GOT3 (cell line): ENCODE data around the gene POLR1E.
"Not testable (repeated sequence)": the region's sequence is repeated elsewhere in the genome, so short reads cannot be mapped to it uniquely, and the experiment has no call there.

Experiments used
- DNase-seq: peaks from one replicate; lab custom pipeline; 2025; ENCODE audit warnings: mixed read lengths; lab: John Stamatoyannopoulos, UW

Gene POLR1E

DNA sequence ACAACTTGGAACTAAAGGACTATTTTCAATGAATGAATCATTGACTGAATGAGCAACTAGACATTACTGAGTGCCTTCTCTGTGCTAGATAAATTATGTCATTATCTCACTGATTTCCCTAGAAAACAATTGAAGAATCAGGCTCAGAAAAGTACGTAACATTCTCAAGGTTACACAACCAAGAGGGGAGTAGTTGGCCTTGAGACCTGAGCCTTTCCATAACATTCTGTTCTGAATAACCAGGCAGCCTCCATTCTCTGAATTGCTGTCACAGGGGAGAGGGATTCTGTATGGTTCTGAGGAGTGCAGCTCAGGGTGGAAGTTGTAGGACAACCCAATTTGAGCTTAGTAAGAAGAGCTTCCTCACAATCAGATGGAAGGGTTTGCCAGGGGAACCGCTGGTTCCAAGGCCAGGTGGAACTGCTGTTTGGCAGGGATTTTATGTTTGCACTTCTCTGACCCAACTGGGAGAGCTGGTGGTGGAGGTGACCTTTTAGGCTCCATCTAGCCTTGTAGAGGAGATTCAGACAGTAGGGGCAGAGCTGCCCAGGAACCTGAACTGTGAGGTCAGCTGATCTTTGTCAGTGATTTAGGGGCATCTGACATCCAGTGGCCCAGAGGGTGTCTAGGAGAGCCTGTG is 16.3 kb downstream of the POLR1E start:
- no peak for DNase-seq

DNA sequence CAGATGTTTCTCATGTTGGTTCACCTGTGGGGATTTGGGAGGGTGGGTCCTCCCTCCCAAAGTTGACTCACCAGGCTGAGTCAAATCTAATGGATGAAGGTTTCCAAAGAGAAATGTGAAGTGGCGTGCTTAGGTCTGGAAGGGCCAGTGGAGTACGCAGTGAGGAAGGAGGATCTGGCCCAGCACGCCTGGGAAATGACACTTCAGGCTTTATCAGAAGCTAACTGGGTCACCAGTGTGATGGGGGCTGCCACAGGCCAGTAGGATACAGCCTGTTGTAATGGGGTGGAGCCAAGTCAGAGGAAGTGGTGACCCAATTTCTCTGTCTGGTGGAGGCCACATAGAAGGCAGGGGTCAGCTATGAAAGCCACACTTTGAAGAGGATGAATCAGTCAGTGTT is 18.0 kb downstream of the POLR1E start:
- DNase-seq = no peak

DNA sequence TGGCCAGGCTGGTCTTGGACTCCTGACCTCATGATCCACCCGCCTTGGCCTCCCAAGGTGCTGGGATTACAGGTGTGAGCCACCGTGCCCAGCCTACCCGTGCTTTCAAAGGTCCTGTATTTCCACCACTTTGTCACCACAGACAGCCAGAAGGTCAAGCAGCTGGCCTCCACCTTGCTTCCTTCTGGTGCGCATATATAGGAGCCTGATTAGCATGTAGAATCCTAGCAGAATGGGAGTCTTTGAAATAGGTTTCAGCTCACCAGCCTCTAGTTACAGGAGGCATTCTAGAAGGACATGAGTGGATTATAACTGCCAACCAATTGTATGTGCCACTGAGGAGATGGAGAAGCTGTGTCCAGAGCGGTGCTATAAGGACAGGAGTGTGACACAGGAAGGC is 18.9 kb downstream of the POLR1E start:
- no peak for DNase-seq

DNA sequence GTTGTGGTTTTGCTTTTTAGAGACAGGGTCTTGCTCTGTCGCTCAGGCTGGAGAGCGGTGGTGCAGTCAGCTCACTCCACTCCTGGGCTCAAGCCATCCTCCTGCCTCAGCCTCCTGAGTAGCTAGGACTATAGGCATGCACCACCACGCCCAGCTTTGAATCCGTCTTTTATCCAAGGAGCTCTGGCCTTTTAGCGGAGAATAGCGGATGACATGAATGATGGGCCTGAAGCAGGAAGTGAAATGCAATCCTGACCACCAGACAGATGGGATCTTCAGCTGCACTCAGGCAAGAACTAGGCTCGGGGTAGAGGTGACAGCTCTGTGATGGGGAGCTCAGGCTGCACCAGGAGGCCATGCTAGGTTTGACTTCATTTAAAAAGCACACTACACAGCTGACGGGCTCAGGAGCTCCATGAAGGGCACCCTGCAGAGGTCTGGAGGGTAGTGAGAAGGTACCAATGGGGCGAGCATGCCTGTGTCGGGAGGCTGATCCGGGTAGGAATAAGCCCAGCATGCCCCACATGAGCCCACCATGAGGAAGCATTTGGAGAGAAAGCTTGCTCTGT is 21.9 kb downstream of the POLR1E start:
- no peak for DNase-seq

DNA sequence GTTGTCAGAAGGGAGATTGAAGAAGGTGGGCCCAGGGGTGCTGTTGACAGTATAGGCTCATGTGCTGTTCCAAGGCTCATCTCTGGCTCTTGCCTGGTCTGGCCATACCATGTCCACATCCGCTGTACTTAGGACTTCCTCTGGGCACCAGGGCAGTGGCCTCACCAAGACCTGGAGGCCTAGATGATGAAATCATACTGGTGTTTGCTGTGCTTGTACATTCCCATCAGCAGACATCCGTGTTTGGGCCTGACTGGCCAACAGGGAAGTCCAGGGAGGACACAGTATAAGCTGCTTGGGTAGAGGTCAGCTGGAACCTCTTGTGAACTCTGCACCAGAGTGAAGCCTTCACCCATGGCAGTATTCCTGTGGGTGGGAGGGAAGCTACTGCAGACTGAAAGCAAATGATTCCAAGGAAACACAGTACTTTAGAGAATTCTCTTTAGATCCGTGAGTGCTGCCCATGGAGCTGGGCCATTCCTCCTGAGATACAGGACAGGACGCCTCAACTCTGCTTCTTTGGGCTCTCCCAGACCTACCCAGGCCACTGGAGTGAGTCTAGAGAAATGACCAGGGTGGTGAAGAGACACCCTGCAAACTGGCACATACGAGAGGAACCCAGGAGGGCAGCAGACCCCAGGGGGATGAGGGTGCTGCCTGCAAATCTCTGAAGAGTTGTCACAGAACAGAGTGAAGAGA is 22.5 kb downstream of the POLR1E start:
- DNase-seq = no peak

DNA sequence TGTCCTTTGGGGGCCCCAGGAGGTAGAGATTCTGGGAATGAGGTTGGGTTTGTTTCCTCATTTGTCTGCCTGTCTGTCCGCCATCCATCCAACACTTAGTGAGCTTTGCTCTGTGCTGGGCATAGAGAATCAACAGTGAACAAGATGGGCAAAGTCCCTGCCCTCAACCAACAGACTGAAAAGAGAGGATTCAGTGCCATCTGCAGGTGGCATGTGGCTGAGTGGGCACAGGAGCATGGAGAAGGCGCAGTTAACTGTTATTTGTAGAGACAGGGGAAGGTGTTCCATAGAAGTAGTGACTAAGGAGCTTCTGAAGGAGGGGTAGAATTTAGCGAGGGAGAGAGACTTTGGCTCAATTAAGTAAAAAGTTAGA is 23.1 kb downstream of the POLR1E start:
- DNase-seq = no peak

DNA sequence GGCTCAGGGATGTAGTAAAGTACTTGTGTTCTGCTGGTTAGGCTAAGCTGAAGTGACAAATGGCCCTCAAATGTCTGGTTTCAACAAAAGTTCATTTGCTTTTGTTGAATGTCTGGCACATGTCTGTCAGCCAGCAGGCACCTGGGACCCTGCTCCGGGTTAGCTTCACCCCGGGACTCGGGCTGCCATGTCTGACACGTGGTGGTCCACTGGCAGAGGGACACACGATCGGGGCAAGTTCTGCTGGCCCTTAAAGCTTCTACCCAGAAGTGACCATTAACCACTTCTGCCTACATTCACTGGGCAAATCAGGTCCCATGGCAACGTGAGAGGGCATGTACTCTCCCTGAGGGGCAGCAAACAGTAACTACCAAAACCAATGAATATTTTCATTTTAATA is 23.8 kb downstream of the POLR1E start:
- DNase-seq = no peak

DNA sequence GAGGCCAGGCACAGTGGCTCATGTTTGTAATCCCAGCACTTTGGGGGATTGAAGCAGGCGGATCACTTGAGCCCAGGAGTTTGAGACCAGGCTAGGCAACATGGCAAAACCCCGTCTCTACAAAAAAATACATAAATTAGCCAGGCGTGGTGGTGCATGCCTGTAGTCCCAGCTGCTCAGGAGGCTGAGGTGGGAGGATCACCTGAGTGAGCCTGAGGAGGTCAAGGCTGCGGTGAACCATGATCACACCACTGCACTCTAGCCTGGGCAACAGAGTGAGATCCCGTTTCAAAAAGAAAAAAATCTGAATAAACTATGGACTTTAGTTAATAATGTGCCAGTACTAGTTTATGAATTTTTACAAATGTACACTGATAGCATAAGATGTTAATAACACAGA is 24.3 kb downstream of the POLR1E start:
- not testable (repeated sequence) for DNase-seq

DNA sequence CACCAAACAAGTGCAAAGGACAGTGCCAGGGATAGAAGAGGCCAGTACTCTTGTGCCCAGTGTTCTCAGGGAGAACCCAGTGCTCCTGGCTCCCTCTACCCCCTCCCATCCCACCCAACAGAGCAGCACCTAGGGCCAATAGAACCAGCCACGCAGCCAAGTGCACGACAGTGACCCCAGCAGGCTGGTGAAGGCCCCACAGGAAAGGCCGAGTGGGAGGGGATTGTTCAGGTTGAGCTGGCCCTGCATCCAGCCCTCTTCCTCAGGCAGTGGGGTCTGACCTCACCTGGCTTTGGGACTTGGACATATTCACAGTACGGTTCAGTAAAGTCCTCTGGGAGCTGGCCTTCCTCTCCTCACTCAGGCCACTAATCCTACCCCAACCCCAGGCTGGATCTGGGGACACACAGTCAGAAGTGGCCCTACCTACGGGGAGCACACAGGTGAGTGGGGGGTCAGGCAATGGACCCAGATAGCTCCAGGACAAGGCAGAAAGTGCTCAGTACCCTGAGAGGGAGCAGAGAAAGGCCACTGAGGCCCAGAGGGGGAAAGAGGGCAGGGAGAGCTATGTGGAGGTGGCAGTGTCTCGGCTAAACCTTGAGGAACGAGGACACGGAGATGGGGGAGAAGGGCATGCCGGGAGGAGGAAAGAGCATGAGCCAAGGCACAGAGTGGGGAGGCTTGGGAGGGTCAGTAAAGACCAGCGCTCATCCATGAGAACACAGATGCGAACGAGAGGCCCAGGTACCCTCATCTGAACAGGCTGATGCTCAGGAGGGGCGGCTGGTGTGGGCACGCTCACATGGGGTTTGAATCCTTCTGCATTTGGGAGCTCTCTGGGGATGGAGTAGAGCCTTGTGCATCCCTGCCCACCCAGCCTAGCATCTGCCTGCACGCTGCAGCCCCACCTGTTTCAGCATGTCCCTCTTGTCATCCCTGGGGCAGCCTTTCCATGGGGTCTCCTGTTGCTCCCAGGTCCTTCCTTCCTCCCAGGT is 25.6 kb downstream of the POLR1E start:
- DNase-seq = no peak

DNA sequence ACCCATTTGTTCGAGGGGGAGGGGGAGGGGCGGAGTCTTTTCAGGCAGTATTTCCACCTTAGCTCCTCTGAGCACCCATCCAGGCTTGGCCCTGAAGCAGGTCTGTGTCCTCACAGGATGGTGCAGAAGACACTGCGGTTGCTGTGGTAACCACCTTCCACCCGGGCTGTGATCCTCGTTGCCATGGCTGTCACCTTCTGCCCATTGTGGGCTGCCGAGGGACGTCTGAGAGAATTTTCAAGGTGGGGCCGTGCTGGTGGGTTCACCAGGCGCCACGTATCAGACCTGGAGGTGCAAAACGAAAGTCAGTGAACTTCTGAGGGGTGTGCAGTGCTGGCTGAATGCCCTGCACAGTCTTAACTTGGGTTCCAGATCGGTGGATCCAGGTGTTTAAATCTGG is 26.7 kb downstream of the POLR1E start:
- DNase-seq = no peak

DNA sequence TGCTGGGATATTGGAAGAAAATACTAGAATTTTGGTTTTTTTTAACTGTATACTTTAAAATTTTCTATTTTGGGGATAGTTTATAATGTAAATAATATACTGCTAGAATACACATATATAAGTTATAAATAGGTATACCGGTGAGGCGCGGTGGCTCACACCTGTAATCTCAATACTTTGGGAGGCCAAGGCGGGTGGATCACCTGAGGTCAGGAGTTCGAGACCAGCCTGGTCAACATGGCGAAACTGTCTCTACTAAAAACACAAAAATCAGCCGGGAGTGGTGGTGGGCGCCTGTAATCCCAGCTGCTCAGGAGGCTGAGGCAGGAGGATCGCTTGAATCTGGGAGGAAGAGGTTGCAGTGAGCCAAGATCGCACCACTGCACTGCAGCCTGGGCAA is 28.7 kb downstream of the POLR1E start:
- not testable (repeated sequence) for DNase-seq

DNA sequence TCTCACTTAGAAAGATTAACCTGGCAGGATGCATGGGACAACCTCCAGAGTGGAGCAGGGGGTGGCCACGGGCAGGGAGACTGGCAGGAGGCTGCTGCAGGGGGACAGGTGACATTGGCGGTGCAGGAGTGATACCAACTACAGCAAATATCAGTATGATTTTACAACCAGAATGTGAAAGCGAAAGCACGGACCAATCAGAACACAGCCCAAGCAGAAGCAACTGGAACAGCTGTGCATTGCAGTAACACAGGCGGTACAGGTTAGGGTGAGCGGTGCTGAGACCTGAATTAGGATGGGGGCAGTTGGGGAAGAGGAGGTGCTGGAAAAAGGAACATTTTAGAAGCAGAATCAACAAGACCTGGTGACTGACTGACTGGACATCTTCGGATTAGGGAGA is 29.3 kb downstream of the POLR1E start:
- DNase-seq = no peak

DNA sequence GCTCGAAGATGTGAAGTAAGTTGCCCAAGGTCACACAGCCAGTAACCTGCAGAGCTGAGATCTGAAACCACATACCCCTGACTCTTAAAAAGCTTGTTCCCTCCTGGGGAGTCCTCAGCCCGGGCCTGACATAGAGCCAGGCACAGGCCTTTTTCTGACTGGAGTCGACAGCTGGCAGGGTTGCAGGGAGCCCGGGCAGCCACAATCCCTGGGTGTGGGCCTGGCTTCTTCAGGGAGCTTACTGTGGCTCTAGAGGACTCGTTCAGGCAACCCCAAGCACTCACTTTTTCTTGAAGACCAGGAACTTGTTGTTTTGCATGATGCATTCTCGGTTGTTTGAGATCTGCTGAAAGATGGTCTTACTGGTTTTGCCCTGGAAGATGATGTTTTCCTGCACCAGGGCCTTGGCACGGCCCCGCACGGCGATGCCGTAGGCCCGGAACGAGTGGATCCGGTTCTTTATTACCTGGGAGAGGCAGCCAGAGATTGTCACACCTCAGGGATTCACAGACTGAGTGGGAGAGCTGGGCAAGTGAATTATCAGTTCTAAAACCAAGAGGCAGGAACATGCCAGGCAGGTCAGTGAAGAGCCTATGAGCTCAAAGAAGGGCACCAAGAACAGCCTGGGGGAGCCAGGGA is 30.0 kb downstream of the POLR1E start:
- no peak for DNase-seq

DNA sequence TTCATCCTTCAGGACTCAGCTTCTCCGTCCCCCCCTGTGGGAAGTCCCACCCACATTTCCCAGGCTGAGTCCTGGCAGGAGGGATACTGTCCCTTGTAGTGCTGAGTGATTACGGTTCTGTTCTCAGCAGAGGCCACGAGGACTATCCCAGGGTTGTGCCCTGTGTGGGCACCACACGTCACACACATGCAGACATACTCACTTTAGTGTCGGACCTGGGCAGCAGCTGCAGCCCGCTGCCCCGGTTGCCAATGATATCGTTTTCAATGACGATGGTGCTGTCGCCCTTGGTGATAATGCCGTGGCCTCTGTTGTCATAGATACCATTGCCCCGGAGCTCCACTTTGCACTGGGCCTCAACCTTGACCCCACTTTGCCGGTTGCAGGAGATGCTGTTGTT is 32.2 kb downstream of the POLR1E start:
- no peak for DNase-seq

DNA sequence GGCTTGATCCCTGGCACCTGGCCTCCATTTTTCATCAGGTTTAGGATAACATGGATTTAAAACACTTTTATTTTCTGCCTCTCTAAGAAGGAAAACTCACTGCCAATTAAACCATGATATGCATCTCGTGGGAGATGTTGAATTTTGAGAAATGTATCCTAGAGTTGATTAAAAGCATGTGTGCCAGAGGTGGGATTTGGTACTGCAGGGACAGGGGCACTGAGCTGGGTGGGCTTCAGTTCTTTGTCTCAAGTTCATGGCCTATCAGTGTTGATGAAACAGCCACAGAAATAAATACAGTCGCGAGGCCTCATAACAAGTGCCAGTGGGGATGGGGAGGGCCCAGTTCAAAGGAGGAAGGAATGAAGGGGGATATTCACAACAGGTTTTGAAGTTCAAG is 34.9 kb downstream of the POLR1E start:
- no peak for DNase-seq

DNA sequence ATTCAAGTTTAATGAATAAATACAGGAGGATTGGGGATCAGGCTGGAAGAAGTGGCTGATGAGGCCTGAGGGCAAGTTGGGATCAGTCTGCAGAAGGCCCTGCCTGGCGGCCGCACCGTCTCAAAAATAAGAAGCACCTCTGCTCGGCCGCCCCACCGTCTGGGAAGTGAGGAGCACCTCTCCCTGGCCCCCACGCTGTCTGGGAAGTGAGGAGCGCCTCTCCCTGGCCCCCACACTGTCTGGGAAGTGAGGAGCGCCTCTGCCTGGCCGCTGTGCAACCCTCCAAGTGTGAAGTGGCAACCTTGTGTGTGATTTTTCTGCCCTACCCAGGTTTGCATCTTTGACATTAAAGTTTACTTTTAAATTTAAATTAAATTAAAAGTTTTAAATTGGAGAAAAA is 35.4 kb downstream of the POLR1E start:
- DNase-seq = no peak

DNA sequence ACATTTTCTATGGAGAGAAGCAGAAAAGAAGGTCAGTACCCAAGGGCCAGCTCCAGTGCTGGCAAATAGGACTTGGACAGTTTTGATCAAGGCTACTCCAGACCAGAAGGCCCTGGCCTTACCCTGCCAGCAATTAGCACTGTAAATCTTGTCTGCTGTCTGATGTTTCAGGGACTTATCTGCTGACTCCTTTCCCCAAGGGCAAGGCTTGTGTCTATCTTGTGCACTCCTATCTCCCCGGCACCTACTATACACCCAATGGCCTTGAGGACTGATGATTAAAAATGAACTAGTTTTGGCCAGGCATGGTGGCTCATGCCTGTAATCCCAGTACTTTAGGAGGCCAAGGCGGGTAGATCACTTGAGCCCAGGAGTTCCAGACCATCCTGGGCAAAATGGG is 37.2 kb downstream of the POLR1E start:
- DNase-seq = no peak

DNA sequence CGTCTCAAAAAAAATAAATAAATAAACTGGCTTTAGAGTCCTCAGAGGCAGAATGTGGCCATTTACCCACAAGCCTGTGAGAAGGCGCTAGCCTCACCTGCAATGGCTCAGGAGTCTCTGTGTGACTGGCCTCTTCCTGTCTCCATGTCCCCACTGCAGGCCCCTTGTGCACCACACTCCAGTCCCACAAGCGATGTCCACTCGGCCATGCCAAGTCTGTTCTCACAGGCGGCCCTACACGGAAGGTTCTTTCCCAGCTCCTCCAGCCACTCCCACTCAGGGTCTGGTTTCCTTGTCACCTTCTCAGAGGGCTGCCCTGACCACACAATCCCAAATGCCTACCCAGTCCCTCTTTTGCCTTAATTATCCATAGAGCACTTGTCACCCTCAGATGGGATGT is 38.2 kb downstream of the POLR1E start:
- no peak for DNase-seq

DNA sequence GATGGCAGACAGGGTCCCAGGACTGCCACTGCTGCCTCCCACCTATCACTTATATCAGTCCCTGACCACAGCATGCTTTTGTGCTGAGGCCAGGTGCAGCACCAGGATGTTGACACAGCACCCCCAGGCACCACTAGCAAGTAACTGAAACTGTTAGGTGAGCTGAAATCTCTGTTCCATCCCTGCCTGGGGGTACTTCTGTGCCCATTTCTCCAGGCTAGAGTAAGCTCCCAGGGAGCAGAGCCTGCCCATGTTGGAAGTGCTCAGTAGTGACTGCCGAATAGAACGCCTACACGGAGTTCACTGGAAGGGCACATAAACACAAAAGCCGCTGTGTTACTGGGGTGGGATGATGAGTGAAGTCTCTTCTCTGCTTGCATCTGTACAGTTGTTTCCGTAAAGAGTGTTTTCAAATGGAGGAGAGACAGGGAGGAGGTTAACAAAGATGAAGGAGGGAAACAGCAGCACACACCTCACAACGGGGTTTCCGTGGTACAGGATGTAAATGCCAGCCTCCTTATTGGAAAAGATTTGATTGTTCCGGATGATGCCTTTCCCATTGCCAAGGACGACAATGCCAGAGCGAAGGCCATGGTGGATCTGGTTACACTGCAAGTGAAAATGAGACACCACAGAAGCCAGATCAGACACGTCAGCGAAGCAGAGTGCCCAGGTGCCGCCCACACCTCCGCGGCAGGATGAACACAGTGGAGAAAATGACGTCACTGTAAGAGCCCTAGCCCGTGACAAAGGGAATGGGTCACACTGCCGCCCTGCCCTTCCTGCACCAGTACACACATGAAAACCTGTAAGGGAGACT is 43.1 kb downstream of the POLR1E start:
- DNase-seq = no peak

DNA sequence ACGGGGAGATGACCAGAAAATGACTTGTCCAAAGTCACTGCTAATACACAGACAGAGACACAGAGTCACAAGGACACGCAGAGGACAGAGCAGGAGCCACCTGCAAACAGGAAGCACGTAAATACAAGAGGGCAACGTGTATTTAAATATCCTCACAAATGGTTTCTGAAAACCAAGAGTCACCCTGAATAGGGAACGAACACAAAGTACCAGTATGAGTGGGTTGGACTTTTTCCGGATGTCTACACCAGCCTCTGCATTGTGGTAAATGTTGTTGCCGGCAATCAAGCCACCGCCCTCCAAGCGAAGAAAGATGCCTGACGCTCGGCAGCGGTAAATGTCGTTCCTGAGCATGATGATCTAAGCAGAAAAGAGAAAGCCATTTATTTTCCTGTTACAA is 46.0 kb downstream of the POLR1E start:
- DNase-seq = no peak

DNA sequence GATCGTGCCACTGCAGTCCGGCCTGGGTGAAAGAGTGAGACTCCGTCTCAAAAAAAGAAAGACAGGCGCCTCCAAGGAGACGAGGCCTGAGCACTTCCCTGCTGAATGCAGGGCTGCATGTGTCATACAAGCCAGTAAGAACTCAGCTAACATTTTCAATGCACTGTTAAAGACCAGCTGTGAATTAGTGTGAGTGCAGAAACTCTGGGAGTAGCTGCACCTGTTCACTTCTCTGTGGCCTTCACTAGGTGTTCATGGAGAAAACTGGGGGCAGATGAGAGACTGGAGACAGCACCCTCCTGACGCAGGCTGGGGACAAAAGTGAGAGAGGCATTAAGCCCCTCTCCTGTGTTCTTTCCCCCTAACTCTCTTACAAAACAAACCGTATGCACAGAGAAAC is 48.7 kb downstream of the POLR1E start:
- DNase-seq = no peak
